ENCODE measurements around the gene FBLN2. TPM values are rescaled to one million over a fixed set of nuclear protein-coding genes. Genes with fewer than 3 reads are reported as not detected.

FBLN2 gene
- total and polyA plus RNA-seq, 4 donors, result 1.3 to 9.1 (median 4.3) TPM

GRCh38 chr3:13654330-13655060, 105.6 kb downstream of the FBLN2 start:
- Histone ChIP-seq H3K36me3 (ENCODE audit: control insufficient read depth in 4 of 4, insufficient read depth in 3 of 4, low read depth in 1 of 4, low read length in 3 of 4) (no peaks in the 10 kb centered on the region), H3K9ac (ENCODE audit: low read depth in 1 of 2, low read length in 2 of 2) (no peak overlapping the region), H3K27me3 (ENCODE audit: control insufficient read depth in 4 of 4, insufficient read depth in 4 of 4, low read length in 3 of 4) (peaks cover 0 to 7% (median 2%) of the 10 kb centered on the region in 4 donors), H3K9me3 (ENCODE audit: control insufficient read depth in 4 of 4, low read length in 3 of 4) (no peaks in the 10 kb centered on the region), H3K4me3 (ENCODE audit: low read depth in 1 of 3, low read length in 3 of 3) (no peak overlapping the region), H3K27ac (ENCODE audit: low read depth in 1 of 2, low read length in 2 of 2) (no peak overlapping the region), H3K4me1 (ENCODE audit: control insufficient read depth in 4 of 4, insufficient read depth in 4 of 4, low read length in 3 of 4) (peaks cover 1 to 13% (median 5%) of the 10 kb centered on the region in 4 donors)
- WGBS, result 58% methylated on average over 15 of the region's 15 CpGs
- no peak for TF ChIP-seq JUND (IDR thresholded peaks at IDR 0.05)
- no peak for TF ChIP-seq YY1 (IDR thresholded peaks at IDR 0.05)
- TF ChIP-seq FOXA1 (IDR thresholded peaks at IDR 0.05), result no peak
- no peak for TF ChIP-seq RAD21 (IDR thresholded peaks at IDR 0.05)
- TF ChIP-seq EGR1 (IDR thresholded peaks at IDR 0.05; ENCODE audit: low read depth in 2 of 2), result no peak
- TF ChIP-seq REST (IDR thresholded peaks at IDR 0.05), result no peak
- TF ChIP-seq GABPA (IDR thresholded peaks at IDR 0.05 in 1 of 2, conservative IDR thresholded peaks at IDR 0.05 in 1 of 2), result no peak
- TF ChIP-seq SP1 (IDR thresholded peaks at IDR 0.05), result no peak
- no peak for TF ChIP-seq RXRA (IDR thresholded peaks at IDR 0.05)
- TF ChIP-seq HNF4A (conservative IDR thresholded peaks at IDR 0.05), result no peak
- TF ChIP-seq NR2F2 (IDR thresholded peaks at IDR 0.05), result no peak
- no peak for TF ChIP-seq MAX (IDR thresholded peaks at IDR 0.05)
- TF ChIP-seq CTCF (IDR thresholded peaks at IDR 0.05; ENCODE audit: low read depth, low read length, missing input control), result no peak
- TF ChIP-seq ZBTB33 (IDR thresholded peaks at IDR 0.05), result no peak
- TF ChIP-seq TAF1 (conservative IDR thresholded peaks at IDR 0.05), result no peak
- DNase-seq (ENCODE audit: low spot score), result no peak
